Activated CD8-positive, alpha-beta memory T cell treated with anti-CD3 and anti-CD28 coated beads, Interleukin-2, amount 10 ng/mL, durations not matched to agents 7 days and 5 days (primary cell): Measurements from ENCODE around the gene TOP1. TPM values are rescaled to one million over a fixed set of nuclear protein-coding genes. Genes with fewer than 3 reads are reported as not detected.

Experiments
- ATAC-seq: fragments of 150-1000 bp; cut with Tn5 transposase; one replicate; pipeline ENCODE4 v1.10.0; 2021; ENCODE audit warnings: moderate library complexity
- CTCF ChIA-PET: fragments of 350-600 bp; sonication (Branson Sonifier 250); formaldehyde crosslinking; loops from one replicate; lab custom pipeline; 2021; ENCODE audit warnings: antibody characterized with exemption; lab: Charles Lee
- DNase-seq: peaks from one replicate; pipeline ENCODE4 v3.0.0-alpha.2; 2020
- H3K27ac Mint-ChIP-seq: one replicate; pipeline ENCODE4 v1.8.0; 2021; ENCODE audit warnings: mild to moderate bottlenecking, mixed read lengths
- H3K27me3 Mint-ChIP-seq: one replicate; pipeline ENCODE4 v1.8.0; 2021; ENCODE audit warnings: mixed read lengths
- H3K36me3 Mint-ChIP-seq: one replicate; pipeline ENCODE4 v1.8.0; 2021; ENCODE audit warnings: mild to moderate bottlenecking, mixed read lengths
- H3K4me1 Mint-ChIP-seq: one replicate; pipeline ENCODE4 v1.8.0; 2021; ENCODE audit warnings: mixed read lengths
- H3K4me3 Mint-ChIP-seq: one replicate; pipeline ENCODE4 v1.8.0; 2021; ENCODE audit warnings: mild to moderate bottlenecking, moderate library complexity, mixed read lengths
- H3K9me3 Mint-ChIP-seq: one replicate; pipeline ENCODE4 v1.8.0; 2022; ENCODE audit warnings: low read depth, mixed read lengths
- total RNA-seq, 2 experiments: library from RNA; stranded (reverse); gene quantifications; one replicate each; pipeline ENCODE4 v1.2.3, GENCODE V29; 2021

Gene TOP1
- total RNA-seq, 2 experiments from 2014 or later, result 73.1 to 89.0 TPM

- no peak for ATAC-seq
- CTCF ChIA-PET, result interaction anchor here (0.6 to 6.8 kb wide), 42 partner anchors 8 to 557 kb away, joined by 3 to 114 read pairs (median 5); partner anchors contain the start of gene LPIN3
- peaks cover 47% of the 10 kb centered on the region for H3K4me1 Mint-ChIP-seq
Observed at GRCh38 chr20:41135888-41136679, 107.5 kb downstream of the TOP1 start.

GRCh38 chr20:41136680-41137613 lies 108.3 kb downstream of the TOP1 start, which contains the start of gene PLCG1:
TSS of gene PLCG1 (plus strand) at chr20:41137543. CDS start at chr20:41137642, 99 bp downstream.
- ATAC-seq (peak; percentile 68), DNase-seq (peak; percentile 90)
- Mint-ChIP-seq H3K27me3 (no peaks in the 10 kb centered on the region), H3K36me3 (peaks cover 17% of the 10 kb centered on the region), H3K27ac (peak within 1 kb of the TSS; percentile 90), H3K4me3 (peak within 1 kb of the TSS; percentile 91), H3K4me1 (peaks cover 51% of the 10 kb centered on the region), H3K9me3 (no peaks in the 10 kb centered on the region)
- CTCF ChIA-PET, result interaction anchor here (0.8 to 11.0 kb wide), 23 partner anchors 9 to 203 kb away, joined by 3 to 152 read pairs (median 10); partner anchors contain the start of gene LPIN3

More at GRCh38 chr20:41135888-41136679, 107.5 kb downstream of the TOP1 start:
- no peak for DNase-seq
- Mint-ChIP-seq H3K4me3 (peak overlapping the region; percentile 91), H3K27ac (peak overlapping the region; percentile 76), H3K9me3 (no peaks in the 10 kb centered on the region), H3K27me3 (no peaks in the 10 kb centered on the region), H3K36me3 (peaks cover 15% of the 10 kb centered on the region)

DNA sequence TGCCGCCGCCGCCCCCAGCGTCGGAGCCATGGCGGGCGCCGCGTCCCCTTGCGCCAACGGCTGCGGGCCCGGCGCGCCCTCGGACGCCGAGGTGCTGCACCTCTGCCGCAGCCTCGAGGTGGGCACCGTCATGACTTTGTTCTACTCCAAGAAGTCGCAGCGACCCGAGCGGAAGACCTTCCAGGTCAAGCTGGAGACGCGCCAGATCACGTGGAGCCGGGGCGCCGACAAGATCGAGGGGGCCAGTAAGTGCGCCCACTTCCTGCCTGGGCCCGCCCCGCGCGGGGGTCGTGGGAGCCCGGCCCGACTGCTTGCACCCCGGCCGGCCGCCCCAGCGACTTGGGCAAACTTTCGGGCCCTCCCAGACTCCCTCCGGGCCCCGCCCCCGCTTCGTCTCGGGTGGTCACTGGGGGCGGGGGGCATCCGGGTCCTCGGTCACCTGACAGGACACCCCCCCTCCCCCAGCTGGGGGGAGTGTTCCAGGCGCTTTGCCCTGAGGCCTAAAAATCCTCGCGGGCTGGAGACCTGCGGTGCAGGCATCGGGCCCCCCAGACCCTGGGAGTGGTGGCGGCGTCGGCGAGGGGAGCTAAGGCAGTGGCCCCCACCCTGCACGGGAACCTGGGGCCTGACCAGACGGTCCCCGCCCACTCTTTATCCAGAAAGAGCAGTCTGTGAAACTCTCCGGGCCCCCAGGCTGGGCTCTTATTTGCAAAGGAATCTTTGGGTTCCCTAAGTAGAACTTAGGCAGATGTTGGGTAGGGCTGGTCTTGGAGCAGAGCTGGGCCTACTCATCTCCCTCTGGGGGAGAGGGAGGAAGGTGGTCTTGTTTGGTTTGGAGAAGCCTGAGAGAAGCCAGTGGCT lies 109.2 kb downstream of the TOP1 start:
- Mint-ChIP-seq H3K4me1 (peaks cover 60% of the 10 kb centered on the region), H3K36me3 (peaks cover 17% of the 10 kb centered on the region), H3K27ac (peak overlapping the region; percentile 90), H3K9me3 (no peaks in the 10 kb centered on the region), H3K27me3 (no peaks in the 10 kb centered on the region), H3K4me3 (peak overlapping the region; percentile 91)
- CTCF ChIA-PET, result interaction anchor here (0.7 to 11.0 kb wide), 11 partner anchors 8 to 201 kb away, joined by 3 to 152 read pairs (median 4); no protein-coding TSS in a partner anchor
- ATAC-seq (peak; percentile 31), DNase-seq (peak; percentile 89)

DNA sequence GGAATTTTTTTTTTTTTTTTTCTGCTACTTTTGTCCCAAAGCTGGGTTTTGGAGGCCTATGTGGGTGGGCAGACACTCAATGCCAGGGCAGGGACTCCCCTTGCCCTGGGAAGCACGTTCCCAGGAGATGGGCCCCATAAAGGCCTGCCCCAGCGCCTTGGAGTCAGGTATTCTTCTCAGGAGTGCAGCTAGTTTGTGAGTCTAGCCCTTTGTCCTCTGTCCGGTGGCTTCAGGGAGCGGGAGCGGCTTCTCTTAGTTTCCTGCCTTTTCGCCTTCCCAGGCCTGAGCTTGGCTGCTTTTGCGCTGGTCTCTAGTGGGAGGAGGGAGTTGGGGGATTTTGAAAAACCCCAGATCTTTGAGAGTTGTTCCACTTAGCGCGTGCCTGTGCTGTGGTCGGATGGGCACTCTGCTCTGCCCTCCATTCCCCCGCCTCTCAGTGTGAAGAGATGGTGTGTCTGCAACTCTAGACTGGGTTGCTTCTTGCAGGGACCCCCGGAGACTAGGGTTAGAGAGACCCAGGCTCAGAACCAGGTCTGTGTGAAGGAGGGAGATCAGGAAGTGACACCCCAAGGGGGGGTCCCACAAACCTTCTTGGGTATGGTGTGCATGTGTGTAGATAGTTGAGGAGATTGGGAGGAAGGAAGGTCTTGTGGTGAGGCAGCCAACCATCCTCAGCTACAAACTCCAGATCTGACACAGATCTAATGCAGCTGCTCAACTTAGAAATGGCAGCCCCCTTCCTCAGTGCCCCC lies 110.0 kb downstream of the TOP1 start:
- H3K9me3 Mint-ChIP-seq, result no peaks in the 10 kb centered on the region
- DNase-seq (peak; percentile 82), ATAC-seq (peak; percentile 9)
- CTCF ChIA-PET, result interaction anchor here (0.7 to 11.0 kb wide), 10 partner anchors 7 to 202 kb away, joined by 3 to 152 read pairs (median 6); partner anchors contain the start of gene LPIN3
- peak overlapping the region; percentile 91 for H3K4me3 Mint-ChIP-seq
- H3K4me1 Mint-ChIP-seq, result peaks cover 66% of the 10 kb centered on the region
- H3K27ac Mint-ChIP-seq, result peak overlapping the region; percentile 90
- no peaks in the 10 kb centered on the region for H3K27me3 Mint-ChIP-seq
- peaks cover 19% of the 10 kb centered on the region for H3K36me3 Mint-ChIP-seq

DNA sequence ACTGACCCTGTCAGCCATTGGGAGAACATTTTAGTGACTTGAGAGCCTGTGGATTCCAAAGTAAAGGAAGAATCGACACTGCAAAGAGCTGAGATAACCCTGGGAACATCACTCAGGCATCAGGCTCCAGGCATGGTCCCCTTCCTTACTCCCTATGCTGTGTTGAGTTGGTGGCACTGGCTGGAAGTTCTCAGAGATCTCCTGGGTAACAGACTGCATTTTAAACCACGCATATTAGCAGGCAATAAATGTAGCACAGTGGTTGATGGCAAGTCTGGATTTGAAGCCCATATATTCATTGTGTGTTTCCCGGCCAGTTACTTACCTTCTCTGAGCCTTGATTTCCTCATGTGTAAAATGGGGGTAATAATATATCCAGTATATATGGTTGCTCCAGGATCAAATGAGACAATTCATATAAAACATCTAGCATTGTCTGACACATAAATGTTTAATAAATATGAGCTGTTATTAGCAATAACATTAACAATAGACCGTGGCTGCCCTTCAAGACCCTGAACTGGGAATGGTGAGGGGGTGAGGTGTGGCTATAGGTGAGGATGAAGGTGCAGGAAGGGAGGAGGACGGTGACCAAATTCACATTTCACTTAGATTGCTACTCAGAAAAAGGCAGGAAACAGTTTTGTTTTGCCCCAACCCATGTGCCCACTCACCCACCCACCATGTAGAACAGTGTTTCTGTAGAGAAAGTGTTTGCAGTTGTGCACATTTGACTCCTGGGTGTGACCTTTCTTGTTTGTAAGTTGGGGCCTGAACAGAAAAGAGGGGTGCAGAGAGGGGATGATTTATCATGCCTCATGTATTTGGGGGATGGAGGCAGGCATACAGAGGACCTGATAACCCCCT lies 110.8 kb downstream of the TOP1 start:
- peaks cover 70% of the 10 kb centered on the region for H3K4me1 Mint-ChIP-seq
- CTCF ChIA-PET, result interaction anchor here (1.5 to 11.0 kb wide), 5 partner anchors 6 to 201 kb away, joined by 6 to 152 read pairs (median 13); partner anchors contain the start of gene LPIN3
- peaks cover 27% of the 10 kb centered on the region for H3K36me3 Mint-ChIP-seq
- ATAC-seq (no peak), DNase-seq (peak; percentile 61)
- peak overlapping the region; percentile 91 for H3K4me3 Mint-ChIP-seq
- peak overlapping the region; percentile 90 for H3K27ac Mint-ChIP-seq
- no peaks in the 10 kb centered on the region for H3K27me3 Mint-ChIP-seq
- no peaks in the 10 kb centered on the region for H3K9me3 Mint-ChIP-seq

DNA sequence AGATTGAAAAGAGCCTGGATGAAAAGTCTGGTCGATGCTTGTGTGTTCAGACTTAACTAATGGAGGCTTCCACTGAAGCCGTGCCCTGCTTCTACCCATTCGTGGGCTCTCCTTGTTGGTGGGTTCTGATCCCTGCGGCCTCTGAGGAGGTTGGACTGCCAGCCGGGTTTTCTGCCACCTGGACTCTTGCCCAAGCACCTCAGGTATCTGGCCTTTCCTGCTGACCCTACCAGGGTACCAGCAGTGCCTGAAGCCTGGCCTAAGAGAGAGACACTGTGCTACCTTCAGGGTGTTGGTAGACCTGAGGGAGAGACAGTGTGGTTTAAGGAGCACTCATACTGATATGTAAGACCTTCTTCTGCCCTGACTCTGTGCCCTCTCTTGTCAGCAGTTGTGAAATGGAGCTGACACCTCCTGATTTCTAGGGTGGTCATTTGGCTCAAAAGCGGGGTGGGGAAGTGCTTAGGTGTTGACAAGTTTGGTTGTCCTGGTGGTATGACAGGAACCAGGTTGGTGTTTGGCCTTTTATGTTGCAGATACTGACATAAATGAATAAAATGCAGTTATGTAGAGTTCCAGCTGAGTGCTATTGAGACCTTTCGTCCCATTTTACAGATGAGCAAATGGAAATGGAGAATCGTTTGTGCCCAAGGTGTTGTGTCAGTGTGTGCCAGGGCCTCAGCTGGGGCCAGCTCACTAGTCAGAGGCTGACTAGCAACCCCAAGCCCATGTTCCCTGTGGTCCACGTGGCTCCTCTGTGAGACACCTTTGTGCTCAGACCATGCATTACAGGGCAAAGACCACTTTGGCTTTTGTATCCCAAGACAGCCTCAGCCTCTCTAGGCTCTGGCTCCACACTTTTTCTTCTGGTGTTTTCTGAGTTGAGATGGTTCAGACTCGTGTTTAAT lies 111.9 kb downstream of the TOP1 start:
- DNase-seq, result no peak
- Mint-ChIP-seq H3K36me3 (peaks cover 32% of the 10 kb centered on the region), H3K4me3 (peak overlapping the region; percentile 91), H3K4me1 (peaks cover 73% of the 10 kb centered on the region), H3K27ac (peak overlapping the region; percentile 90), H3K9me3 (no peaks in the 10 kb centered on the region), H3K27me3 (no peaks in the 10 kb centered on the region)
- CTCF ChIA-PET, result interaction anchor here (2.7 to 11.0 kb wide), 2 partner anchors 17 to 32 kb away, joined by 19 to 152 read pairs; no protein-coding TSS in a partner anchor
- ATAC-seq, result no peak

DNA sequence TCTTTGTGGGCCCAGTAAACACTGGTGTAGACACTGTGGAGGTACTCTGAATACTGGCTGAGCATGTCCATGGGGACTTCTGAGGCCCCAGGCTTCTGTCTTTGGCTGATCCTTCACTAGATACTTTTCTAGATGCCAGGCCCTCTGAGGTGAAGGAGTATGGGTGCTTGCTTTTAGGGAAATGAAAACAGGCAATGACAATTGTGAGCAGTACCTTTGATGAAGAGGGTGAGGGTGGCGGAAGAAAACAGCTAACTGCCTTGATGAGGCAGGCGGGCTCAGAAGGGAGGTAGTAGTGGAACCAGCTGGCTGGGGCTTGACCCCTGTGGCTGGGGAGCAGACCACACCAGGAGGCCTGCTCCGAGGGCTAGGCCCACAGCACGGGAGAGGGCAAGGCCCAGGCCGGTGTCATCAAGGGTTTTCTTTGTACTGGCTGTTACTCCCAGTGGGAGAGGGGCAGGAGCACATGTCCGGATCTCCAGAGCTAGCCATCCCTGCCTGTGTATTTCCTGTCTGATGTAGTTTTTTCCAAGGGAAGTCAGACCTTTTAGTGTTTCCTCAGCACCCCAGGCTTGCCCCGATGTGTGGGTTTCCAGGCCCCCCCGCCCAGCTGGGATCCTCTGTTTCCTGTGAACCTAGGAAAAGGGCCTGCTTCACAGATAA lies 112.7 kb downstream of the TOP1 start:
- peaks cover 36% of the 10 kb centered on the region for H3K36me3 Mint-ChIP-seq
- ATAC-seq (no peak), DNase-seq (no peak)
- no peaks in the 10 kb centered on the region for H3K9me3 Mint-ChIP-seq
- peak overlapping the region; percentile 90 for H3K27ac Mint-ChIP-seq
- no peaks in the 10 kb centered on the region for H3K27me3 Mint-ChIP-seq
- H3K4me3 Mint-ChIP-seq, result peak overlapping the region; percentile 91
- CTCF ChIA-PET, result interaction anchor here (0.7 to 11.0 kb wide), 7 partner anchors 11 to 199 kb away, joined by 3 to 152 read pairs (median 9); partner anchors contain the start of gene LPIN3
- peaks cover 74% of the 10 kb centered on the region for H3K4me1 Mint-ChIP-seq

GRCh38 chr20:41142245-41142644 lies 113.6 kb downstream of the TOP1 start:
- Mint-ChIP-seq H3K36me3 (peaks cover 44% of the 10 kb centered on the region), H3K4me1 (peaks cover 81% of the 10 kb centered on the region), H3K9me3 (no peaks in the 10 kb centered on the region), H3K27ac (peak overlapping the region; percentile 90), H3K27me3 (no peaks in the 10 kb centered on the region), H3K4me3 (peak overlapping the region; percentile 91)
- ATAC-seq (no peak), DNase-seq (peak; percentile 63)
- CTCF ChIA-PET, result interaction anchor here (0.7 to 11.0 kb wide), 9 partner anchors 10 to 198 kb away, joined by 3 to 152 read pairs (median 4); partner anchors contain the start of gene LPIN3

GRCh38 chr20:41142919-41143318 lies 114.3 kb downstream of the TOP1 start:
- ATAC-seq (peak; percentile 54), DNase-seq (peak; percentile 84)
- CTCF ChIA-PET, result interaction anchor here (1.0 to 11.0 kb wide), 8 partner anchors 7 to 174 kb away, joined by 3 to 152 read pairs (median 11); partner anchors contain the start of gene PLCG1
- H3K4me1 Mint-ChIP-seq, result peaks cover 87% of the 10 kb centered on the region
- no peaks in the 10 kb centered on the region for H3K9me3 Mint-ChIP-seq
- no peaks in the 10 kb centered on the region for H3K27me3 Mint-ChIP-seq
- peak overlapping the region; percentile 90 for H3K27ac Mint-ChIP-seq
- peak overlapping the region; percentile 91 for H3K4me3 Mint-ChIP-seq
- peaks cover 45% of the 10 kb centered on the region for H3K36me3 Mint-ChIP-seq
